Measurements from ENCODE around the gene PEAK1. TPM values are rescaled to one million over a fixed set of nuclear protein-coding genes. Genes with fewer than 3 reads are reported as not detected.
"Not testable (repeated sequence)": the region's sequence is repeated elsewhere in the genome, so short reads cannot be mapped to it uniquely, and the experiment has no call there.

PEAK1 gene
- total RNA-seq, 4 donors from 2014 or later, result 51.1 to 82.2 (median 58.1) TPM

DNA sequence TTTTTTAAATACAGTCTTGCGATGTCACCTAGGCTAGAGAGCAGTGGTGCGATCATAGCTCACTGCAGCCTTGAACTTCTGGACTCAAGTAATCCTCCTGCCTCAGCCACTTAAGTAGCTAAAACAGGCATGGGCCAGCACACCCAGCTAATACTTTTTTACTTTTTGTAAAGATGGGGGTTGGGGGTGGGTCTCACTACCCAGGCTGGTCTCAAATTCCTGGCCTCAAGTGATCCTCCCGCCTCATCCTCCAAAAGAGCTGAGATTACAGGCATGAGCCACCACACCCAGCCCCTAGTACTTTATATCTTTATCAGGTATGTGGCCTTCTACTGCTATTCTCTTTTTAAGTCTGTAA, 8.3 kb downstream of the PEAK1 start:
- WGBS, 2 donors (ENCODE audit: low coverage in 1 of 2), result 89 to 90% methylated on average over 2 to 3 of the region's 3 CpGs
- no peak for TF ChIP-seq EP300 (IDR thresholded peaks at IDR 0.05; ENCODE audit: low read depth)
- TF ChIP-seq, protein P1, sequence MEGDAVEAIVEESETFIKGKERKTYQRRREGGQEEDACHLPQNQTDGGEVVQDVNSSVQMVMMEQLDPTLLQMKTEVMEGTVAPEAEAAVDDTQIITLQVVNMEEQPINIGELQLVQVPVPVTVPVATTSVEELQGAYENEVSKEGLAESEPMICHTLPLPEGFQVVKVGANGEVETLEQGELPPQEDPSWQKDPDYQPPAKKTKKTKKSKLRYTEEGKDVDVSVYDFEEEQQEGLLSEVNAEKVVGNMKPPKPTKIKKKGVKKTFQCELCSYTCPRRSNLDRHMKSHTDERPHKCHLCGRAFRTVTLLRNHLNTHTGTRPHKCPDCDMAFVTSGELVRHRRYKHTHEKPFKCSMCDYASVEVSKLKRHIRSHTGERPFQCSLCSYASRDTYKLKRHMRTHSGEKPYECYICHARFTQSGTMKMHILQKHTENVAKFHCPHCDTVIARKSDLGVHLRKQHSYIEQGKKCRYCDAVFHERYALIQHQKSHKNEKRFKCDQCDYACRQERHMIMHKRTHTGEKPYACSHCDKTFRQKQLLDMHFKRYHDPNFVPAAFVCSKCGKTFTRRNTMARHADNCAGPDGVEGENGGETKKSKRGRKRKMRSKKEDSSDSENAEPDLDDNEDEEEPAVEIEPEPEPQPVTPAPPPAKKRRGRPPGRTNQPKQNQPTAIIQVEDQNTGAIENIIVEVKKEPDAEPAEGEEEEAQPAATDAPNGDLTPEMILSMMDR (IDR thresholded peaks at IDR 0.05), result no peak
- TF ChIP-seq POLR2AphosphoS5 (IDR thresholded peaks at IDR 0.05), result no peak
- no peak for TF ChIP-seq POLR2A (IDR thresholded peaks at IDR 0.05)
- Histone ChIP-seq H3K36me3 (no peaks in the 10 kb centered on the region), H3K27me3 (no peaks in the 10 kb centered on the region), H3K4me1 (peaks cover 0 to 40% (median 19%) of the 10 kb centered on the region in 4 donors), H3K9me3 (no peaks in the 10 kb centered on the region), H3K4me3 (no peak overlapping the region), H3K27ac (peak overlapping the region in 2 of 4 donors; percentile 25 to 40)
- DNase-seq, result no peak
- intact Hi-C loops (cut with DNase I; ENCODE audit: low total_unique reads), result no loop called here
- in situ Hi-C loops (cut with MboI; ENCODE audit: low pct_ligation_motif_present in 1 of 4, low pct_unique_long_range_greater_than_20kb in 1 of 4, low sequenced_read_pairs in 3 of 4), result no loop called here

DNA sequence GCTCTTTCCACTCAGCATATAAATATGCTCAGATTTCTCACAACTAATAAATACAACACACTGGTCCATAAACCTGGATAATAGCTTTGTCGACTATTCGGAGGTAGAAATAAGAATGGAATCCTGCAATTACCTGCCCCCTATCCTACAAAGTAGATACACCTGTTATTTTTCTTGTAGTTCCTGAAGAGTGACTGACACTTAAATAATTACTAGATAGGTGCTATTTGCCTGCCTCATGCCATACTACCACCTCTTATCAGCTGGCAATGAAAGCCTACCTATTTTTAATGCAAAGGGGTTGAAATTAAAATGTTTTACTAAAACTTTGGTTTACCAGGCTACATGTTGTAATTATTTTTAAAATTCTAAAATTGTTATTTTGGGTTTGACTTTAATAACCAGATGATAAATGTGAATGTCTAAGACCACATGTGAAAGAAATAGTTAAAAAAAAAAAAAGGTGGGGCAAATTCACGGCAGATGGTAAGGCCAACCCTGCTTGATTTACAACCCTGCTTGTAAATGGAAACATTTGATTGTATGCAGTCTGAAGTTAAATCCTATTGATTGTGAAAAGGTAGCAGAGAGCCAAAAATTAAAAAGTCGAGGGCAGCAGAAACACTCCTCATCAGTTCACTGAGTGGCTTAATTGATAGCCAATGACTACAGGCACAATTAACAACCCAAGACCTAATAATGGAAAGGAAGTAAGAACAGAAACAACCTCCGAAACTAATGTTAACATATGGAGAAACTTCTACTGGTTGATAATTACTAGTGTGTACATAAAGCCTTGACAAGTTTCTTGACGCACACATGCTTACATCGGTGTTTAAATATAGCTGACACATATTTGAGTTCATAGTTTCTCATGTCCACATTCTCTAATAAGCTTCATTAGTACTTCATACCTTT, 8.9 kb downstream of the PEAK1 start:
- peak overlapping the region in 2 of 4 donors; percentile 25 to 40 for H3K27ac ChIP-seq

DNA sequence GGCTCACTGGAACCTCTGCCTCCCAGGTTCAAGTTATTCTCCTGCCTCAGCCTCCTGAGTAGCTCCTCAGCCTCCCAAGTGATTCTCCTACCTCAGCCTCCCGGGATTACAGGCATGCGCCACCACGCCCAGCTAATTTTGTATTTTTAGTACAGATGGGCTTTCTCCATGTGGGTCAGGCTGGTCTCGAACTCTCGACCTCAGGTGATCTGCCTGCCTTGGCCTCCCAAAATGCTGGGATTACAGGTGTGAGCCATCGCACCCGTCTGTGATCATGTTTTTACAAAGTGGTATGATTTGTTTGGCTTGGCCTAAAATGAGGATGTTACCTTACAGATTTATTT, 9.8 kb downstream of the PEAK1 start:
- H3K36me3 ChIP-seq; in situ Hi-C loops (cut with MboI; ENCODE audit: low pct_ligation_motif_present in 1 of 4, low pct_unique_long_range_greater_than_20kb in 1 of 4, low sequenced_read_pairs in 3 of 4); H3K9me3 ChIP-seq; DNase-seq; intact Hi-C loops (cut with DNase I; ENCODE audit: low total_unique reads); H3K27me3 ChIP-seq; H3K4me3 ChIP-seq: not testable (repeated sequence)
- Histone ChIP-seq H3K27ac (peak overlapping the region in 1 of 4 donors; percentile 29), H3K4me1 (peaks cover 0 to 42% (median 18%) of the 10 kb centered on the region in 4 donors)
- WGBS, 2 donors (ENCODE audit: low coverage in 1 of 2), result 89 to 97% methylated on average over 4 to 7 of the region's 7 CpGs

More for the DNA sequence above, 8.9 kb downstream of the PEAK1 start:
- DNase-seq, result no peak
- H3K36me3 ChIP-seq, result no peaks in the 10 kb centered on the region
- WGBS, 2 donors (ENCODE audit: low coverage in 1 of 2), result 63 to 64% methylated on average over 7 of the region's 7 CpGs
- in situ Hi-C loops (cut with MboI; ENCODE audit: low pct_ligation_motif_present in 1 of 4, low pct_unique_long_range_greater_than_20kb in 1 of 4, low sequenced_read_pairs in 3 of 4) (no loop called here), intact Hi-C loops (cut with DNase I; ENCODE audit: low total_unique reads) (no loop called here)
- H3K9me3 ChIP-seq, result no peaks in the 10 kb centered on the region
- TF ChIP-seq, protein P1 (IDR thresholded peaks at IDR 0.05), result no peak
- no peak for TF ChIP-seq EP300 (IDR thresholded peaks at IDR 0.05; ENCODE audit: low read depth)
- no peak for TF ChIP-seq POLR2AphosphoS5 (IDR thresholded peaks at IDR 0.05)
- TF ChIP-seq POLR2A (IDR thresholded peaks at IDR 0.05), result no peak
- no peak overlapping the region for H3K4me3 ChIP-seq
- H3K27me3 ChIP-seq, result no peaks in the 10 kb centered on the region
- peaks cover 0 to 43% (median 19%) of the 10 kb centered on the region in 4 donors for H3K4me1 ChIP-seq

DNA sequence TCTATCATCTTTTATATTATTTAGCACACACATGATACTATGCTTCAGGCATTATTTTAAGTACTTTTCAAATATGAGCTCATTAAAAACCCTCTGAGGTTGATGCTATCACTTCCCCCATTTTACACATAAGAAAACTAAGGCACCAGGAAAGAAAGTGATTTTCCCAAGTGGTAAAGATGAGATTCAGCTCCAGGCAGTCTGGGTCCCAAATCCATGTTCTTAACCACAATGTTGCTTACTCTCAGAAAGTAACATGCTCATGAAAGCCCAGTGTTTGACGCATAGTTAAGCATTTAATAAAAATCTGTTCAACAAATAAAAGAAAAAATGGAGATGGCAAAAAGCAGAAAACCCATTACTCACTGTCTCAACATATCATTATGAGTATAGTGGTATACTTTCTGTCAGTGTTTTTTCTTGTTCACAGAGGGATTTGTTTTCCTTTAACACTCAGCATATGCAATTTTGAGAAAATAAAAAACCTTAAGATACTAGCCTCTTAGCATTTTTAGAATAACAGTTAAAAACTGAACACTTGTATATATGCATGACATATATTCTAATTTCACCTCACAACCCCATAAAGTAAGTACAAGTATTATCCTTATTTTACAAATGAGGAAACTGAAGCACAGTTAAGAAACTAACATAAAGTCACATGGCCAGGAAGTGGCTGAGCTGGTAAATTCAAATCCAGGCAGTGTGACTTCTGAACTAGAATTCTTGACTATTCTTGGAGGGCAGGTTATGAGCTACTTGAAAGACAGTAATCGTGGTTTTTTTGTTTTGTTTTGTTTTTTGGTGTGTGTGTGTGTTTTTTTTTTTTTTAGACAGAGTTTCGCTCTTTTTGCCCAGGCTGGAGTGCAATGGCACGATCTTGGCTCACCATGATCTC, 10.4 kb downstream of the PEAK1 start:
- WGBS, 2 donors (ENCODE audit: low coverage in 1 of 2), result 56 to 68% methylated on average over 2 to 4 of the region's 4 CpGs
- Histone ChIP-seq H3K9me3 (no peaks in the 10 kb centered on the region), H3K36me3 (no peaks in the 10 kb centered on the region), H3K4me3 (no peak overlapping the region), H3K27me3 (no peaks in the 10 kb centered on the region), H3K4me1 (peaks cover 0 to 44% (median 17%) of the 10 kb centered on the region in 4 donors), H3K27ac (peak overlapping the region in 1 of 4 donors; percentile 29)
- in situ Hi-C loops (cut with MboI; ENCODE audit: low pct_ligation_motif_present in 1 of 4, low pct_unique_long_range_greater_than_20kb in 1 of 4, low sequenced_read_pairs in 3 of 4) (no loop called here), intact Hi-C loops (cut with DNase I; ENCODE audit: low total_unique reads) (no loop called here)
- TF ChIP-seq, protein P1 (IDR thresholded peaks at IDR 0.05), result no peak
- no peak for TF ChIP-seq POLR2AphosphoS5 (IDR thresholded peaks at IDR 0.05)
- no peak for TF ChIP-seq EP300 (IDR thresholded peaks at IDR 0.05; ENCODE audit: low read depth)
- TF ChIP-seq POLR2A (IDR thresholded peaks at IDR 0.05), result no peak
- DNase-seq, result no peak
